K562 (cell line): Measurements from ENCODE around the gene KCNN3. TPM values are rescaled to one million over a fixed set of nuclear protein-coding genes. Genes with fewer than 3 reads are reported as not detected.

Source experiments
- ATAC-seq: fragments of 200-7000 bp; cut with Tn5 transposase; 3 replicates; pipeline ENCODE4 v1.9.1; 2020; ENCODE audit warnings: moderate library complexity
- BruUV-seq: library from RNA; stranded (reverse); fragments of 400-500 nt; replicated peaks from 2 replicates; lab custom pipeline; 2021; lab: Mats Ljungman, UMichigan
- CTCF ChIA-PET: fragments of 300-600 bp; formaldehyde crosslinking; extraction: SDS; loops from one replicate; lab custom pipeline; 2021; ENCODE audit warnings: low intra/inter-chr PET ratio; lab: Yijun Ruan, JAX
- POLR2A ChIA-PET: fragments of 300-600, 350-650 bp; sonication (Branson Sonifier 250); formaldehyde crosslinking; extraction: SDS; loops from one replicate; lab custom pipeline; 2021; ENCODE audit warnings: antibody characterized with exemption, inconsistent platforms; lab: Yijun Ruan, JAX
- DNase-seq, 4 experiments: peaks; one replicate each; pipeline versions ENCODE4 v3.0.0 to v3.0.0-alpha.2; 2011 to 2018; ENCODE audit warnings: low spot score in 3 of 4, mixed read lengths in 3 of 4; ENCODE audit errors: extremely low read depth in 1 of 4
- FAIRE-seq: peaks from 2 replicates; lab custom pipeline; 2011; peaks lifted over from hg19 to GRCh38; lab: Jason Lieb, UNC
- H2AFZ ChIP-seq: 2 replicates; pipeline ENCODE4 v1.6.0; 2011; ENCODE audit warnings: low read depth, low read length, control low read depth, inconsistent platforms
- H3K27ac ChIP-seq: fragments of 200-600 bp; 3 replicates; pipeline ENCODE4 v1.8.0; 2011; ENCODE audit warnings: low read depth, mild to moderate bottlenecking, control low read depth, inconsistent platforms, low read length, moderate library complexity, mixed read lengths; ENCODE audit errors: extremely low read depth
- H3K27me3 ChIP-seq, 2 experiments: fragments of 300-600 bp in 1 of 2; 2 replicates in 1 of 2; 3 replicates in 1 of 2; pipeline versions ENCODE4 v1.6.0 to v1.8.0; 2011; ENCODE audit warnings: inconsistent platforms in 2 of 2, low read length in 2 of 2, mild to moderate bottlenecking in 1 of 2, mixed read lengths in 1 of 2, moderate library complexity in 1 of 2; ENCODE audit not compliant: control insufficient read depth in 2 of 2, insufficient read depth in 2 of 2
- H3K36me3 ChIP-seq: fragments of 300-600 bp; 3 replicates; pipeline ENCODE4 v1.8.0; 2011; ENCODE audit warnings: mild to moderate bottlenecking, low read length, inconsistent platforms; ENCODE audit not compliant: control insufficient read depth, insufficient read depth
- H3K4me1 ChIP-seq, 2 experiments: fragments of 200-600 bp in 1 of 2; replicated peaks in 1 of 2; 2 replicates in 1 of 2; 3 replicates in 1 of 2; pipeline versions ENCODE4 v1.5.1 to v1.8.0; 2011; ENCODE audit warnings: inconsistent platforms in 2 of 2, low read length in 2 of 2, mild to moderate bottlenecking in 1 of 2, mixed read lengths in 1 of 2, moderate library complexity in 1 of 2; ENCODE audit not compliant: control insufficient read depth in 2 of 2, insufficient read depth in 2 of 2
- H3K4me2 ChIP-seq: 2 replicates; pipeline ENCODE4 v1.6.1; 2011; ENCODE audit warnings: low read length, control low read depth, inconsistent platforms, mixed read lengths; ENCODE audit not compliant: insufficient read depth
- H3K4me3 ChIP-seq: fragments of 200-600 bp; sonication (generic), shearing (Covaris generic); 2 replicates; pipeline ENCODE4 v1.5.1; 2016; ENCODE audit warnings: control low read depth, inconsistent platforms
- H3K79me2 ChIP-seq: fragments of 200-600 bp; 3 replicates; pipeline ENCODE4 v1.8.0; 2011; ENCODE audit warnings: low read length, inconsistent platforms; ENCODE audit not compliant: control insufficient read depth, insufficient read depth
- H3K9ac ChIP-seq, 2 experiments: 2 replicates each; pipeline versions ENCODE4 v1.6.0 to v1.6.1; 2011; ENCODE audit warnings: low read depth in 2 of 2, low read length in 2 of 2, control low read depth in 1 of 2, inconsistent platforms in 1 of 2, mild to moderate bottlenecking in 1 of 2, mixed read lengths in 1 of 2; ENCODE audit not compliant: insufficient read depth in 1 of 2
- H3K9me1 ChIP-seq: one replicate; pipeline ENCODE4 v1.6.0; 2011; ENCODE audit warnings: inconsistent platforms, mild to moderate bottlenecking, low read length, moderate library complexity; ENCODE audit not compliant: control insufficient read depth, insufficient read depth
- H3K9me3 ChIP-seq: replicated peaks from 2 replicates; pipeline ENCODE4 v1.5.1; 2011; ENCODE audit warnings: low read depth, low read length, inconsistent platforms; ENCODE audit not compliant: control insufficient read depth, insufficient read depth
- H4K20me1 ChIP-seq: replicated peaks from 2 replicates; pipeline ENCODE4 v1.6.1; 2011; ENCODE audit warnings: low read length, inconsistent platforms, mixed read lengths; ENCODE audit not compliant: control insufficient read depth, insufficient read depth
- ARID1B ChIP-seq: fragments of 450-650 bp; IDR thresholded peaks from 2 replicates; pipeline ENCODE4 v1.6.1; 2016; ENCODE audit warnings: antibody characterized with exemption, mild to moderate bottlenecking, inconsistent platforms
- CREB1 ChIP-seq, 2 experiments: sonication (generic) in 1 of 2; formaldehyde crosslinking in 1 of 2; IDR thresholded peaks; 2 replicates each; pipeline versions ENCODE4 v1.6.1 to v1.8.0; 2012 to 2022; ENCODE audit warnings: inconsistent platforms in 1 of 2, mild to moderate bottlenecking in 1 of 2, missing genetic modification reagents in 1 of 2, moderate library complexity in 1 of 2
- E2F6 ChIP-seq, 2 experiments: IDR thresholded peaks; 2 replicates each; pipeline ENCODE4 v1.6.1; 2011; ENCODE audit warnings: borderline replicate concordance in 1 of 2, control low read depth in 1 of 2, low read depth in 1 of 2, low read length in 1 of 2, mild to moderate bottlenecking in 1 of 2, mixed read lengths in 1 of 2, moderate library complexity in 1 of 2; ENCODE audit not compliant: insufficient read depth in 1 of 2, insufficient read length in 1 of 2, poor library complexity in 1 of 2, severe bottlenecking in 1 of 2; ENCODE audit errors: extremely low read depth in 1 of 2
- ETV1 ChIP-seq: fragments of 450-650 bp; conservative IDR thresholded peaks from 2 replicates; pipeline ENCODE4 v1.6.1; 2016; ENCODE audit warnings: missing genetic modification characterization, control low read depth, low read depth, missing compliant biosample characterization
- LEF1 ChIP-seq: fragments of 450-650 bp; IDR thresholded peaks from 2 replicates; pipeline ENCODE4 v1.6.1; 2016; ENCODE audit warnings: mild to moderate bottlenecking
- MBD2 ChIP-seq: sonication (generic); IDR thresholded peaks from 2 replicates; pipeline ENCODE4 v1.6.1; 2016; ENCODE audit warnings: low read depth, borderline replicate concordance
- MEIS2 ChIP-seq: fragments of 450-650 bp; IDR thresholded peaks from 2 replicates; pipeline ENCODE4 v1.6.1; 2014; ENCODE audit warnings: mild to moderate bottlenecking; ENCODE audit not compliant: partially characterized antibody
- MITF ChIP-seq: IDR thresholded peaks from 2 replicates; pipeline ENCODE4 v1.6.1; 2014; ENCODE audit warnings: antibody characterized with exemption
- PKNOX1 ChIP-seq: fragments of 450-650 bp; IDR thresholded peaks from 2 replicates; pipeline ENCODE4 v1.6.1; 2016
- ZBTB2 ChIP-seq: fragments of 450-650 bp; IDR thresholded peaks from 2 replicates; pipeline ENCODE4 v1.6.1; 2016; ENCODE audit warnings: antibody characterized with exemption
- ZC3H11A ChIP-seq: IDR thresholded peaks from 2 replicates; pipeline ENCODE4 v1.6.1; 2012; ENCODE audit warnings: low read depth, low read length, improper control_type of control experiment
- ZNF766 ChIP-seq: fragments of 200-800 bp; sonication (Bioruptor generic); conservative IDR thresholded peaks from 2 replicates; pipeline ENCODE4 v1.6.1; 2016; ENCODE audit warnings: missing genetic modification characterization, missing compliant biosample characterization
- WGBS: fragments of 100-300 bp; shearing (Covaris generic); methylation state at CpG from one replicate; pipeline ENCODE4 v1.1.6; 2016; ENCODE audit warnings: low coverage, mixed read lengths; ENCODE audit not compliant: insufficient coverage; ENCODE audit errors: missing lambda C conversion rate; 5-methylcytosine and 5-hydroxymethylcytosine counted together
- in situ Hi-C: fragments of 300-500 bp; cut with MboI; formaldehyde crosslinking; loops from 4 replicates; pipeline ENCODE4 v1.15.0; 2018; ENCODE audit warnings: inconsistent platforms, mixed read lengths
- intact Hi-C: fragments of 100-400 bp; cut with micrococcal nuclease; formaldehyde crosslinking; loops from 2 replicates; pipeline ENCODE4 v1.14.2; 2022
- polyA plus RNA-seq, 8 experiments: library from polyadenylated mRNA; depleted of rRNA in 4 of 8; stranded (reverse) in 5 of 8; unstranded in 3 of 8; fragments of >200 nt; fragmentation: Nextera tagmentation in 2 of 8; fragmentation: Illumina TruSeq in 1 of 8; extraction: Ambion mirVana in 2 of 8; extraction: Trizol in 1 of 8; gene quantifications; 2 replicates each; pipeline versions ENCODE4 v1.2.1 to v1.2.3, GENCODE V29; 2011 to 2014; ENCODE audit warnings: inconsistent platforms in 1 of 8, missing spikeins in 1 of 8
- total RNA-seq, 7 experiments: library from RNA; depleted of rRNA in 6 of 7; stranded (reverse); fragments of >200 nt in 6 of 7; fragmentation: Illumina TruSeq in 2 of 7; extraction: Trizol in 2 of 7; gene quantifications; 2 replicates each; pipeline versions ENCODE4 v1.2.1 to v1.2.3, GENCODE V29; 2011 to 2021; ENCODE audit warnings: low replicate concordance in 1 of 7
- TF ChIP-seq, protein P1 (sequence below), 2 experiments: IDR thresholded peaks in 1 of 2; conservative IDR thresholded peaks in 1 of 2; 2 replicates each; pipeline ENCODE4 v1.6.1; 2016; ENCODE audit warnings: low read depth in 2 of 2, mild to moderate bottlenecking in 1 of 2, missing compliant biosample characterization in 1 of 2, missing genetic modification characterization in 1 of 2, moderate library complexity in 1 of 2

The KCNN3 gene
- total and polyA plus RNA-seq, 9 of the 15 experiments (the other 6 are each of a cell fraction or from before 2014, with no cell fraction given) = 0.02 to 0.03 TPM; not detected in 7

DNA sequence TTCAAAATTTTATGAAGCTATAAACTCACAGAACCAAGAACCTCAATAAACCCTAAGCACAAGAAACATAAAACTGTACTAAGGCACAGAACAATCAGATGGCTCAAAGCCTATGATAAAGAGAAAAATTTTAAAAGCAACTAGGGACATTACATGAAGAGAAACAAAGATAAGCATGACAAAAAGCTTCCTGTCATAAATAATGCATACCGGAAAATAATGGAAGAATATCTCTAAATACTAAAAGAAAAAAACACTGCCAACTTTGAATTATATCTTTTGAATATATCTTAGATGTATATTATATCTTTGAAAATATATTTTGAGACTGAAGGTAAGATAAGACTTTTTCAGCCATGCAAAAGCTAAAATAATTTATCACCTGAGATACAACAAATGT, 21.4 kb upstream of the KCNN3 start:
- Histone ChIP-seq H3K27me3 (no peaks in the 10 kb centered on the region), H3K4me1 (peaks cover 21 to 24% of the 10 kb centered on the region in 2 experiments), H4K20me1 (no peaks in the 10 kb centered on the region), H3K9me1 (no peaks in the 10 kb centered on the region), H3K4me2 (no peak overlapping the region), H3K9ac (no peak overlapping the region), H3K4me3 (no peak overlapping the region), H3K9me3 (no peaks in the 10 kb centered on the region), H3K27ac (no peak overlapping the region), H3K36me3 (no peaks in the 10 kb centered on the region), H3K79me2 (no peaks in the 10 kb centered on the region), H2AFZ (no peak overlapping the region)
- TF ChIP-seq ZC3H11A (no peak), ZBTB2 (no peak), ZNF766 (CRISPR knock-in tag) (no peak), MBD2 (no peak), E2F6 (IDR thresholded peaks at IDR 0.05; ENCODE audit: borderline replicate concordance in 1 of 2, extremely low read depth in 1 of 2, insufficient read depth in 1 of 2, insufficient read length in 1 of 2, low read depth in 1 of 2, low read length in 1 of 2, poor library complexity in 1 of 2, severe bottlenecking in 1 of 2) (no peak), PKNOX1 (peak; percentile 44), MEIS2 (peak; percentile 82), CREB1 (IDR thresholded peaks at IDR 0.05) (no peak), CREB1 (CRISPR knock-in tag; IDR thresholded peaks at IDR 0.05) (no peak), MITF (no peak), ARID1B (peak; percentile 49; the same call in 1 of the 2 replicates), LEF1 (0 out of 2 replicates have a peak, but pooled peaks have one; percentile 24), ETV1 (tag) (peak; percentile 56)
- TF ChIP-seq, protein P1, sequence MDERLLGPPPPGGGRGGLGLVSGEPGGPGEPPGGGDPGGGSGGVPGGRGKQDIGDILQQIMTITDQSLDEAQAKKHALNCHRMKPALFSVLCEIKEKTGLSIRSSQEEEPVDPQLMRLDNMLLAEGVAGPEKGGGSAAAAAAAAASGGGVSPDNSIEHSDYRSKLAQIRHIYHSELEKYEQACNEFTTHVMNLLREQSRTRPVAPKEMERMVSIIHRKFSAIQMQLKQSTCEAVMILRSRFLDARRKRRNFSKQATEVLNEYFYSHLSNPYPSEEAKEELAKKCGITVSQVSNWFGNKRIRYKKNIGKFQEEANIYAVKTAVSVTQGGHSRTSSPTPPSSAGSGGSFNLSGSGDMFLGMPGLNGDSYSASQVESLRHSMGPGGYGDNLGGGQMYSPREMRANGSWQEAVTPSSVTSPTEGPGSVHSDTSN (CRISPR knock-in tag; IDR thresholded peaks at IDR 0.05; ENCODE audit: low read depth) = no peak
- TF ChIP-seq, protein P1 (tag; conservative IDR thresholded peaks at IDR 0.05; ENCODE audit: low read depth) = peak; percentile 77
- POLR2A ChIA-PET = interaction anchor here (0.9 to 1.4 kb wide), 4 partner anchors 7 to 25 kb away, joined by 3 to 4 read pairs (median 4); no protein-coding TSS in a partner anchor
- 0% methylated on average over 1 of the region's 1 CpG for WGBS
- in situ Hi-C loops = no loop called here
- no peak for ATAC-seq
- CTCF ChIA-PET = no interaction called here
- intact Hi-C loops = no loop called here
- no peak for DNase-seq
- no TSS peak for BruUV-seq
- FAIRE-seq = no peak
